Activated T-helper 2 cell treated with anti-CD3 and anti-CD28 coated beads, Interferon-gamma antibody, Interleukin-2, Interleukin-4, amounts not matched to agents 10 μg/mL and 5 μg/mL and 100 μg/mL, durations not matched to agents 14 hours and 24 hours and 36 hours (primary cell): ENCODE results near the gene FAM72A. TPM values are rescaled to one million over a fixed set of nuclear protein-coding genes. Genes with fewer than 3 reads are reported as not detected.
"Not testable (repeated sequence)": the region's sequence is repeated elsewhere in the genome, so short reads cannot be mapped to it uniquely, and the experiment has no call there.

Experiments used
- DNase-seq: peaks from one replicate; pipeline ENCODE4 v3.0.0; 2021; ENCODE audit warnings: low spot score
- H3K27ac Mint-ChIP-seq: one replicate; pipeline ENCODE4 v1.8.0; 2021; ENCODE audit warnings: mixed read lengths
- H3K27me3 Mint-ChIP-seq: one replicate; pipeline ENCODE4 v1.8.0; 2021; ENCODE audit warnings: low read depth, mixed read lengths
- H3K36me3 Mint-ChIP-seq: one replicate; pipeline ENCODE4 v1.8.0; 2021; ENCODE audit warnings: low read depth, mixed read lengths
- H3K4me1 Mint-ChIP-seq: one replicate; pipeline ENCODE4 v1.8.0; 2021; ENCODE audit warnings: low read depth, mixed read lengths
- H3K4me3 Mint-ChIP-seq: one replicate; pipeline ENCODE4 v1.8.0; 2021; ENCODE audit warnings: low read depth, mild to moderate bottlenecking, moderate library complexity, mixed read lengths
- H3K9me3 Mint-ChIP-seq: one replicate; pipeline ENCODE4 v1.8.0; 2021; ENCODE audit warnings: mixed read lengths
- intact Hi-C: fragments of 100-400 bp; cut with micrococcal nuclease; formaldehyde crosslinking; loops from one replicate; pipeline ENCODE4 v1.15.1; 2023
- total RNA-seq: library from RNA; stranded (reverse); gene quantifications from 2 replicates; pipeline ENCODE4 v1.2.3, GENCODE V29; 2022

Gene FAM72A
- total RNA-seq, 1 donor from 2014 or later, result 29.5 TPM

DNA sequence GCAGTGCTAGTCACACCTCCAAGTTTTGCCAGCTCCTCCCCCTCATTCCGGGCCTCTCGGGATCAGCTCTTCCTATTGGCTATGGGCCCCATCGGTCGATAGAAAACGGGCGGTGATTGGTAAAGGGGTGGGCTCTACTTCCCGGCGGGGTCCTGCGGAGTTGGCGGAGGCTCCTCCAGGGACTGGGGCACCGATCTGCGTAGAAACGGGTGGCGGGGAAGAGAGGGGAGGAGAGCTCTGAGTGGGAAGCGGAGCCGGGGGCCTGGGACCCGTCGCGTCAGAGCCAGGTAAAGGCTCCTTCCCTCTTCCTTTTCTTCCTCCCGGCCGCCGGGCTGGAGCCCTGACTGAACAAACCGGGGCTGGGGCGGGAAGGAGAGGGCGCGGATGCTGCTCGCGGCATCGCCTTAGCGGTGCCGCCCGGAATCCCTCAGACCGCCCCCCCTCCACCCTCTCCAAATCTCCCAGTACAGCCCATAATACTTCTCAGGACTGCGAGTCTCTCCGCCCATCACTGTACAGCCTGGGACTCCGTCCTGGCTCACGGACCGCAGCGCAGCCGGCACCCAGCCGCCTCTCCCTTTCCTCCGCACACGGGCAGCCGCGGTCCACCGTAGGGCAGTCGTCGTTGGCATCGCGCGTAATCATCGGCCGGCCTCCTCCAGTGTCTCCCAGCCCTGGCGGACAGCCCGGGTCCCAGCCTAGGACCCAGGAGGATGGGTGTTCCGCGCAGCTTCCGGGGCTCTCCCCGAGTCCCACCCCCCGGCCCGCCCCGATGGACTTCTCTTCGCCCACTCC, 922 bp upstream of the FAM72A start, which contains the start of gene SRGAP2:
Gene SRGAP2, plus strand, starts transcription at position 178 of the 795 bp plus-strand sequence. CDS start 2,430 bp downstream, outside the sequence.
- H3K4me1 Mint-ChIP-seq, intact Hi-C loops, H3K9me3 Mint-ChIP-seq, H3K36me3 Mint-ChIP-seq, H3K27me3 Mint-ChIP-seq: not testable (repeated sequence)
- peak within 1 kb of the TSS; percentile 84 for H3K4me3 Mint-ChIP-seq
- DNase-seq, result peak; percentile 72
- peak within 1 kb of the TSS; percentile 78 for H3K27ac Mint-ChIP-seq

DNA sequence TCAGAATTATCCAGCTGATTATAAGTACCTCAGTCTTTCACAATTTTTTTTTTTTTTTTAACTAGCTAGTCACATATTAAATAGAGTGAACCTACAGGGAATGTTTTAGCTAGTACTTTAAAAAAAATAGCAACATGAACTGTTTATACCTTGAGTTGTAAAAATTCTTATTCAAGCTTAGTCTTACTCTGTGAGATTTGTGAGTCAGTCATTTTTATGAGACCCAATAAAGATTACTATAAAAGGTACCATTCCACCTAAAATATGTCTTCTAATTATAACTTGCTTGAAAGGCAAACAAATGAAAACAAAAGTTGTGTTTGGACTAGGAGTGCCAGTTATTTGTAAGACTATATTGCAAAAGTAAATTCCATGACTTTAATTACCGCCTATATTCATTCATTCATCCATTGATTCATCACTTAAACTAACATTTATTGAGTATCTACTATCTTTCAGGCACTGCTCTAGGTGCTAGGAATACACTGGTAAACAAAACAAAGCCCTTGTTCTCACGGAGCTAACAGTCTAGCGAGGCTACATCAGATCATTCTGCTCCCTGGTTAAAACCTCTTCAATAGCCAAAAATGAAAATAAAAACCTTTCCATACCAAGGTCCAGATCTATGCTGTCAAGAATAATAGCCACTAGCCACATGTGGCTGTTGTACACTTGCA, 5.8 kb downstream of the FAM72A start:
- H3K4me1 Mint-ChIP-seq, H3K9me3 Mint-ChIP-seq, H3K27me3 Mint-ChIP-seq, H3K36me3 Mint-ChIP-seq, intact Hi-C loops, DNase-seq, H3K4me3 Mint-ChIP-seq, H3K27ac Mint-ChIP-seq: not testable (repeated sequence)

DNA sequence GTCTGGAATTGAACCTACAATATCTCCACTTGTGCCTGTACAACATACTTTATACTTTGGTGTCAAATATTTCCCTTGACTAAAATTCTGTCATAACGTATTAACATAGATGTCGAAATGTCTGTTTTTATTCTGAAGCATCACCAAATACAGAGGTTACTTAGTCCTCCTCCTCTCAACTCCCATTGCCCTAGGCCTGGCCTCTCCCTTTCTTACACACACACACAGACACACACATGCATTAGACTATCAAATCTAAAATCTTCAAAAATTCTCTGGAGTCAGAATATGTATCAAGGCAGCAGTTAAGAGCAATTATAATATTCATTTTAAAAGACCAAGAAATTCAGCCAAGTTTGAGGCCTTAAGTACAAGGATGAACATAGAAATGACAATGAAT, 7.5 kb downstream of the FAM72A start:
- H3K4me1 Mint-ChIP-seq, H3K27me3 Mint-ChIP-seq, intact Hi-C loops, H3K9me3 Mint-ChIP-seq, DNase-seq, H3K4me3 Mint-ChIP-seq, H3K36me3 Mint-ChIP-seq, H3K27ac Mint-ChIP-seq: not testable (repeated sequence)

DNA sequence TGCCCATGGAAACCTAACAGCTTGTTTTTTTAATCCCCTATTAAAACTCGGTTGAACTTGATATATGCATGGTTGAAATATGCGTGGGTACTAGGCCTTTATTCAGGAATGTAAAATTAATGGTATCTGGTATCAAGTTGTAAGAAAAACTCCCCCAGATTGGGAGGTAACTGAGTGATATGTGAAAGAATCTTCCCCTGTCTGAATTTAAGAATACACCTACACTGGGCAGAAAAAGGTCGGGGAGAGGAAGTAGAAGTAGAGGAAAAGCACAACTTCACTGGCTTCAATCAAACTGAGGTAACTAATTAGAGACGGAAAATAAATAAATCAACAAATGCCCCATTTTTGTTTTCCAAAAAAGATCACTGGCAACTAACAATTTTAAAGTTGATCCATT, 15.8 kb downstream of the FAM72A start:
- H3K27ac Mint-ChIP-seq, result peak overlapping the region; percentile 43
- H3K27me3 Mint-ChIP-seq, DNase-seq, H3K9me3 Mint-ChIP-seq, H3K36me3 Mint-ChIP-seq, H3K4me1 Mint-ChIP-seq, intact Hi-C loops, H3K4me3 Mint-ChIP-seq: not testable (repeated sequence)

DNA sequence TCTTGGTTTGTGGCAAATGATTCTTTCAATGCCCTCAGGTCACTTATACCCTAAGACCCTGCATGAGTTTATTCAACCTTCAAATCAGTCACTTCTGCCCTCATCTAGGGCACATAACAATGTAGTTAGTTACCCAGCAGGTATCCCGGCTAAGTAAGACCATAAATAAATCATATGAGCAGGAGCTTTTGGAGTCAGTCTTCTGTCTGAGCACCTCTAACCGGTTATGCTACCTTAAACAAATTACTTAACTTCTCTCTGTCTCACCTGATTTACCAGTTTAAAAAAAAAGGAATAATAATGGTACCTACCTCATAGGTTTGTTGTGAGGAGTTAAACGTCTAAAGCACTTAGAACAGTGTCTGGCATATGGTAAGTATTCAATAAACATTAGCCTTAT, 16.9 kb downstream of the FAM72A start:
- H3K36me3 Mint-ChIP-seq, H3K4me1 Mint-ChIP-seq, H3K27me3 Mint-ChIP-seq, H3K4me3 Mint-ChIP-seq, H3K27ac Mint-ChIP-seq, DNase-seq, H3K9me3 Mint-ChIP-seq, intact Hi-C loops: not testable (repeated sequence)

DNA sequence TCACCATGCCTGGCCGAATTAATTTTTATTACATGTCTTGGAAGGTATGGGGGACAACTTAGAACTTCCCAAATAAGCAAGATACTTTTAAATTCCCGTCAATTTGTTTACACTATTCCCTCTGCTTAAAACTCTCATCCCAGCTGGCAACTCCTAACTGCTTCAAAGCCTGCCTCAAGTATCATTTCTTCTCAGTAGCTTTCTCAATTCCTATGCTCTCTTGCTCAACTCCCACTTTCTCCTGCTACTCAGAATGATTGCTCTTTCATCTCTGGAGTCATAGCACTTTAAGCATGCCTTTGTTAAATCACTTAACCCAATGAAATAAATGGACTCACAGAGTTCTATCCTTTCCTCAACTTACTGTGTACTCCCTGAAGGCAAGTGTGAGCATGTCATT, 18.9 kb downstream of the FAM72A start:
- H3K27me3 Mint-ChIP-seq, intact Hi-C loops, H3K9me3 Mint-ChIP-seq, DNase-seq, H3K4me1 Mint-ChIP-seq, H3K36me3 Mint-ChIP-seq, H3K4me3 Mint-ChIP-seq, H3K27ac Mint-ChIP-seq: not testable (repeated sequence)

DNA sequence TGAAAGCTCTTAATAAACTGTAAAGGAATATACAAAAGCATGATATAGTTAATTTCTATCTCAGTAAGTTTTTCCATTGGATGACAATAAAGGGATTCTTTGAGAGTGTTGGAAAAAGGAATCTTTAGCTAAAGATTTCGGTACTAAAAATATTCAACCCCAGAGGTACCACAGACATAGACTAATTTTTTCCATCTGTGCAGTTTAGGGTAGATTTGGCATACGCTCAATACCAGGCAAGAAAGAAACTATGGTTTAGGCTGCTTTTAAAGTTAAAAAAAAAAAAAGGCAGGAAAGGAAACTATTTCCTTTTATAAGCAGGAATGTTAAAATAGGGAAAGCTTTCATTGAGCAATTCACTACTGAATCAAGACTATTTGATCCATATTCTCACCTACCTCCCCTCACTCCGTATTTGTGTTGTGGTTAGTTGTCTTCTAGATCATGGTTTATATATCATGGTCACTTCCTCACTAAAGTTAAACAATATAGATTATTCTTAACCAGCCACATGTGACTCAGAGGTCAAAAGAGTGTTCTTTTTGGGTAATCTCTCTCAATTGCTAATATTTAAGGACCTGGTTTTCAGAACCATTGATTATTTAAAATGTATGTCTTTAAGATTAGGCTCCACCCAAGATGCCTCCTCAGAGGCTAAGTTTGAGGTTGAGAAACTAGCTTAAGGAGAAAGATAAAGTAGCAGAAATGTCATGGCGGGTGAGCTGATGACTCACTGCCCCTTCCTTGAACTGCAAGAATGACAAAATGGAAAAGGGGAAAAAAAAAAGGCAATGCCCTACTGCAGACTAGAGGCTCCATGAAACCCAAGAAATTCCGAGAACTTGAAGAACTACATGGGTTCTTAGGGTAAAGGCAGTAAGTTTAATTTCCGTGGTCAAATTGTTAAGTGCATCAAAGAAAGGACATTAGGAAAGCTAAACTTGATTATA, 20.0 kb downstream of the FAM72A start:
- H3K9me3 Mint-ChIP-seq, H3K36me3 Mint-ChIP-seq, H3K4me3 Mint-ChIP-seq, intact Hi-C loops, DNase-seq, H3K27me3 Mint-ChIP-seq, H3K4me1 Mint-ChIP-seq: not testable (repeated sequence)
- peak overlapping the region; percentile 76 for H3K27ac Mint-ChIP-seq

DNA sequence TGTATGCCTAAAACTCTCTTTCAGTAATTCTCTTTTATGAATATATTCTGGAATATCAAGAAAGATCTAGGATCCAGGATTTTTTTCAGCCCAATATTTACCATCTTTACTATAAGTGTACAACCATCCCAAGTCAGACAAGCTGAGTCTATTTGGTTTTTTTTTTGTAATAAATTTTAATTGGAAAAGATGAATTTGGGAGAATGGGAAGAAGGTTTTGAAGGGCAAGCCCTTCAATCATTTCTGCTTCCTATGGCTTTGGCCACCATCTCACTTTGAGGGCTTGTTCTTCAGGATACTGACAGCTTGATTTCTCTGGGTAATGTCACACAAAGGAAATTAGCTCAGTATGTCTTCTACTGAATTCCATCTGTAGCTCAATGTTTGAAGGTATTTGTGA, 23.0 kb downstream of the FAM72A start:
- DNase-seq, H3K27me3 Mint-ChIP-seq: not testable (repeated sequence)

DNA sequence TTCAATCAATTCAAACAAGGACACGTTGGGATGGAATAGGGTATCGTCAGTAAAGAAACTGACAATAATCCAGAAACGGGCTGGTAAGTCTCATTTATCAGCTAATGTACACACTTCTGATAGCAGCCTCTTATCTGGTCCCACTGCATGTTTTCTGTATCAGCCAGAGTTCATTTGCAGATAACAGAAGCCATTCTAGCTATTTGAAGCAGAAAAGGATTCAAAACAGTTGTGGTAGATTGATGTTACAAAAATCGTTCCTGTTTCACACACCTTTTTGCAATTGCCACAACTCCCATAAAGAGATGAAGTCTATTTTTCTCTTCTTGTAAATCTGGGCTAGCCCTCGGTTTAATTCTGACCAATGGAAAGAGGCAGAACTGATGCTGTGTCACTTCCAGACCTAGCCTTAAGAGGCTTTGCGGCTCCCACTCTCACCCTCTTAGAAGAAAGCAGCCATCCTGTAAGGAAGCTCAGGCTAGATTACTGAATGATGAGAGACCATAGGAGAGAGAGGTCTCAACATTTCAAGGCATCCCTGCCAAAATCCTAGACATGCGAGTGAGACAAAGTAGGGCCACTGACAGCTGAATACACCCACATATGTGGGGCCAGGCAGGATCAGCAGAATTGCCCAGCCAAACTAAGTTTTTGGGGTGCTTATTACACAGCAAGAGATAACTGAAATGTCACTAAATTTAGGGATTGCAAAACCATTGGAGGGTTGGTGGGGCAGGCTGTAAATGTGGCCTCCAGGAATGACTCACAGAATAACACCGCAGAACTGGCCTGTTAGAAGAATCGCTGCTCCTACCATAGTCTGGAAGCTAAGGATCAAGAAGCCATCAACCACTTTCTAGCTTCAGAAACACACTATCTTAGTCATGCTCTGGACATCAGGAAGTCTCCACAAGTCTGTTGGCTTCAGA, 24.3 kb downstream of the FAM72A start:
- H3K27me3 Mint-ChIP-seq, H3K4me3 Mint-ChIP-seq, intact Hi-C loops, H3K4me1 Mint-ChIP-seq, H3K27ac Mint-ChIP-seq, DNase-seq, H3K9me3 Mint-ChIP-seq, H3K36me3 Mint-ChIP-seq: not testable (repeated sequence)

More for the DNA sequence above, 23.0 kb downstream of the FAM72A start:
- H3K27ac Mint-ChIP-seq, H3K4me1 Mint-ChIP-seq, H3K36me3 Mint-ChIP-seq, intact Hi-C loops, H3K4me3 Mint-ChIP-seq, H3K9me3 Mint-ChIP-seq: not testable (repeated sequence)

DNA sequence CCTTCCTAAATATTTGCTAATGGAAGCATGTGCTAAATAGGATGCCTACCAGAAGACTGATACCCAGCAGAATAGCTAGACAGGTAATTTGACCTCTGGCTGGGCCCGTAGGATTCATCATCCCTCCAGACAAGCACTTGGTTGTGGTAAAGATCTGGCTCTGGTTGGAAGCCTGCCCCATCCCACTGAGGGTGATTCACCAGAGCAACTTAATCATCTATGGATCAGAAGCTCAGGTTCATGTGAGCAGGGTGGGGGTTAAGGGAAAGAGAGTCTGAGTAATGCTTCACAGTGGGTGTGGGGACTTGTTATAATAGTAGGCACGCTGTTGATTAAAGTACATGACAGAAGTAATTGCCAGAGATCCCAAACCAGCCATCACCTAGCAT, 26.5 kb downstream of the FAM72A start:
- H3K4me3 Mint-ChIP-seq, intact Hi-C loops, DNase-seq: not testable (repeated sequence)

DNA sequence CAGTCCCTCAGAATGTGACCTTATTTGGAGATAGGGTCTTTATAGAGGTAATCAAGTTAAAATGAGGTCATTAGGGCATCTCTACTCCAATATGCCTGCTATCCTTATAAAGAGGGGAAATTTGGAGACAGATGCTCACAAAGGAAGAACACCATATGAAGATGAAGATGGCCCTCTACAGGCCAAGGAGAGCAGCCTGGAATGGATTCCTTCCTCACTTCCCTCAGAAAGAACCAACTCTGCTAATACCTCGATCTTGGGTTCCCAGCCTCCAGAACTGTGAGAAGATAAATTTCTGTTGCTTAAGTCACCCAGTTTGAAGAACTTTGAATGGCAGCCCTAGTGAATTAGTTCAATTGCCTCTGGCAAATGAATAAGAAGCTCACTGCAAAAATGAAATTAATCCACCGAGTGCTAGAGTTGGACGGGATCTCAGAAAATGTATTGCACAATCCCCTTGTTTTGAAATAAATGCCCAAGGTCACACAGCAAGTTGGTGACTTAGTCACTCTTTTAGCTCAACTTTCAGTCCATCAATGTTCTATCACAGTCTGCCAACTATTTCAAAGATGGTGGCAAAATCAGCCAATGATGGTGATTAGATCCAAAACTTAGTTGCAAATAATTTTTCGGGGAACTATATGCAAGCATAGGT, 27.1 kb downstream of the FAM72A start:
- H3K27me3 Mint-ChIP-seq, H3K36me3 Mint-ChIP-seq, H3K4me1 Mint-ChIP-seq, H3K4me3 Mint-ChIP-seq, H3K27ac Mint-ChIP-seq, H3K9me3 Mint-ChIP-seq, intact Hi-C loops, DNase-seq: not testable (repeated sequence)

More for the DNA sequence above, 26.5 kb downstream of the FAM72A start:
- not testable (repeated sequence) for H3K27me3 Mint-ChIP-seq, H3K9me3 Mint-ChIP-seq, H3K36me3 Mint-ChIP-seq, H3K27ac Mint-ChIP-seq, H3K4me1 Mint-ChIP-seq
